Measurements from ENCODE around the gene CACNA1C.
"Not testable (repeated sequence)": the region's sequence is repeated elsewhere in the genome, so short reads cannot be mapped to it uniquely, and the experiment has no call there.

DNA sequence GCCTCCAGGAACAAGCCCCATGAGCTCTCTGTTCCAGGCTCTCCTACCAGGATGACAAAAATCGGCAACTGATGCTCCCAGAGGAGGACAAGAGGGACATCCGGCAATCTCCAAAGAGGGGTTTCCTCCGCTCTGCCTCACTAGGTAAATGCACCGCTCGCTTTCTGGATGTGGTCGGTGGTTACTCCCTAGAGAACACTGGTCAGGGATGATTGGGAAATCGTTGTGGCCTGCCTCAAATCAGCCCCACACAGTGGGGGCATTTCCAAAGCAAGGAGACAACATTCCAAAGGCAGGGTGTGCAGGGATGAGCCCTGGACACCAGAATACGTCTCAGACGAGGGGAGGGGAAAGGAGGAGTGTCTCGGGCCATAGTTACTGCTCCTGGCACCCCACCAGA is 689.2 kb downstream of the CACNA1C start:
- TF ChIP-seq, protein P1, sequence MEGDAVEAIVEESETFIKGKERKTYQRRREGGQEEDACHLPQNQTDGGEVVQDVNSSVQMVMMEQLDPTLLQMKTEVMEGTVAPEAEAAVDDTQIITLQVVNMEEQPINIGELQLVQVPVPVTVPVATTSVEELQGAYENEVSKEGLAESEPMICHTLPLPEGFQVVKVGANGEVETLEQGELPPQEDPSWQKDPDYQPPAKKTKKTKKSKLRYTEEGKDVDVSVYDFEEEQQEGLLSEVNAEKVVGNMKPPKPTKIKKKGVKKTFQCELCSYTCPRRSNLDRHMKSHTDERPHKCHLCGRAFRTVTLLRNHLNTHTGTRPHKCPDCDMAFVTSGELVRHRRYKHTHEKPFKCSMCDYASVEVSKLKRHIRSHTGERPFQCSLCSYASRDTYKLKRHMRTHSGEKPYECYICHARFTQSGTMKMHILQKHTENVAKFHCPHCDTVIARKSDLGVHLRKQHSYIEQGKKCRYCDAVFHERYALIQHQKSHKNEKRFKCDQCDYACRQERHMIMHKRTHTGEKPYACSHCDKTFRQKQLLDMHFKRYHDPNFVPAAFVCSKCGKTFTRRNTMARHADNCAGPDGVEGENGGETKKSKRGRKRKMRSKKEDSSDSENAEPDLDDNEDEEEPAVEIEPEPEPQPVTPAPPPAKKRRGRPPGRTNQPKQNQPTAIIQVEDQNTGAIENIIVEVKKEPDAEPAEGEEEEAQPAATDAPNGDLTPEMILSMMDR (conservative IDR thresholded peaks at IDR 0.05), result not testable (repeated sequence)
- not testable (repeated sequence) for TF ChIP-seq ZFX (IDR thresholded peaks at IDR 0.05)

All from C4-2B (cell line).